Endothelial cell (in vitro differentiated cells): Measurements from ENCODE around the gene OVOL1. TPM values are rescaled to one million over a fixed set of nuclear protein-coding genes. Genes with fewer than 3 reads are reported as not detected.

ENCODE experiments used
- DNase-seq: peaks from one replicate; pipeline ENCODE4 v3.0.0; 2021; ENCODE audit warnings: low spot score
- H3K27ac Mint-ChIP-seq: one replicate; pipeline ENCODE4 v1.8.0; 2021; ENCODE audit warnings: mixed read lengths, inconsistent platforms; ENCODE audit not compliant: unreplicated experiment
- H3K27me3 Mint-ChIP-seq: one replicate; pipeline ENCODE4 v1.8.0; 2021; ENCODE audit warnings: mild to moderate bottlenecking, moderate library complexity, mixed read lengths, inconsistent platforms; ENCODE audit not compliant: unreplicated experiment
- H3K36me3 Mint-ChIP-seq: one replicate; pipeline ENCODE4 v1.8.0; 2021; ENCODE audit warnings: mild to moderate bottlenecking, low read depth, mixed read lengths, inconsistent platforms; ENCODE audit not compliant: unreplicated experiment
- H3K4me1 Mint-ChIP-seq: one replicate; pipeline ENCODE4 v1.8.0; 2021; ENCODE audit warnings: mild to moderate bottlenecking, mixed read lengths, inconsistent platforms; ENCODE audit not compliant: unreplicated experiment
- H3K4me3 Mint-ChIP-seq: one replicate; pipeline ENCODE4 v1.8.0; 2021; ENCODE audit warnings: mild to moderate bottlenecking, mixed read lengths, inconsistent platforms; ENCODE audit not compliant: unreplicated experiment
- H3K9me3 Mint-ChIP-seq: one replicate; pipeline ENCODE4 v1.8.0; 2021; ENCODE audit warnings: mixed read lengths, inconsistent platforms; ENCODE audit not compliant: unreplicated experiment
- total RNA-seq: library from RNA; stranded (reverse); fragmentation: NEBNext Ultra II Directional; extraction: Animal tissue kit (Norgen Biotek cat#: 25700); gene quantifications from one replicate; pipeline ENCODE4 v1.2.1, GENCODE V29; 2021; ENCODE audit not compliant: unreplicated experiment
- TF ChIP-seq, protein P1 (sequence below): fragments of 200-600 bp; sonication (generic); IDR thresholded peaks from one replicate; pipeline ENCODE4 v1.5.0; 2021; ENCODE audit warnings: antibody characterized with exemption; ENCODE audit not compliant: unreplicated experiment

Gene OVOL1
- total RNA-seq, 1 donor from 2014 or later, result not detected

- no peak for DNase-seq
- H3K36me3 Mint-ChIP-seq, result no peaks in the 10 kb centered on the region
- H3K4me1 Mint-ChIP-seq, result no peaks in the 10 kb centered on the region
- no peak overlapping the region for H3K4me3 Mint-ChIP-seq
- peaks cover 6% of the 10 kb centered on the region for H3K27me3 Mint-ChIP-seq
- no peaks in the 10 kb centered on the region for H3K9me3 Mint-ChIP-seq
- TF ChIP-seq, protein P1, sequence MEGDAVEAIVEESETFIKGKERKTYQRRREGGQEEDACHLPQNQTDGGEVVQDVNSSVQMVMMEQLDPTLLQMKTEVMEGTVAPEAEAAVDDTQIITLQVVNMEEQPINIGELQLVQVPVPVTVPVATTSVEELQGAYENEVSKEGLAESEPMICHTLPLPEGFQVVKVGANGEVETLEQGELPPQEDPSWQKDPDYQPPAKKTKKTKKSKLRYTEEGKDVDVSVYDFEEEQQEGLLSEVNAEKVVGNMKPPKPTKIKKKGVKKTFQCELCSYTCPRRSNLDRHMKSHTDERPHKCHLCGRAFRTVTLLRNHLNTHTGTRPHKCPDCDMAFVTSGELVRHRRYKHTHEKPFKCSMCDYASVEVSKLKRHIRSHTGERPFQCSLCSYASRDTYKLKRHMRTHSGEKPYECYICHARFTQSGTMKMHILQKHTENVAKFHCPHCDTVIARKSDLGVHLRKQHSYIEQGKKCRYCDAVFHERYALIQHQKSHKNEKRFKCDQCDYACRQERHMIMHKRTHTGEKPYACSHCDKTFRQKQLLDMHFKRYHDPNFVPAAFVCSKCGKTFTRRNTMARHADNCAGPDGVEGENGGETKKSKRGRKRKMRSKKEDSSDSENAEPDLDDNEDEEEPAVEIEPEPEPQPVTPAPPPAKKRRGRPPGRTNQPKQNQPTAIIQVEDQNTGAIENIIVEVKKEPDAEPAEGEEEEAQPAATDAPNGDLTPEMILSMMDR, result no peak
- H3K27ac Mint-ChIP-seq, result no peak overlapping the region
Measured at GRCh38 chr11:65809496-65809895, 22.6 kb downstream of the OVOL1 start.

GRCh38 chr11:65810046-65810868, 23.4 kb downstream of the OVOL1 start:
- H3K27me3 Mint-ChIP-seq, result peaks cover 6% of the 10 kb centered on the region
- TF ChIP-seq, protein P1, result no peak
- no peak for DNase-seq
- no peaks in the 10 kb centered on the region for H3K4me1 Mint-ChIP-seq
- H3K36me3 Mint-ChIP-seq, result no peaks in the 10 kb centered on the region
- no peaks in the 10 kb centered on the region for H3K9me3 Mint-ChIP-seq
- no peak overlapping the region for H3K27ac Mint-ChIP-seq
- H3K4me3 Mint-ChIP-seq, result no peak overlapping the region

GRCh38 chr11:65811764-65812475, 25.1 kb downstream of the OVOL1 start:
- TF ChIP-seq, protein P1, result no peak
- Mint-ChIP-seq H3K4me1 (no peaks in the 10 kb centered on the region), H3K36me3 (no peaks in the 10 kb centered on the region), H3K4me3 (no peak overlapping the region), H3K27me3 (peaks cover 6% of the 10 kb centered on the region), H3K9me3 (no peaks in the 10 kb centered on the region), H3K27ac (no peak overlapping the region)
- DNase-seq, result no peak

DNA sequence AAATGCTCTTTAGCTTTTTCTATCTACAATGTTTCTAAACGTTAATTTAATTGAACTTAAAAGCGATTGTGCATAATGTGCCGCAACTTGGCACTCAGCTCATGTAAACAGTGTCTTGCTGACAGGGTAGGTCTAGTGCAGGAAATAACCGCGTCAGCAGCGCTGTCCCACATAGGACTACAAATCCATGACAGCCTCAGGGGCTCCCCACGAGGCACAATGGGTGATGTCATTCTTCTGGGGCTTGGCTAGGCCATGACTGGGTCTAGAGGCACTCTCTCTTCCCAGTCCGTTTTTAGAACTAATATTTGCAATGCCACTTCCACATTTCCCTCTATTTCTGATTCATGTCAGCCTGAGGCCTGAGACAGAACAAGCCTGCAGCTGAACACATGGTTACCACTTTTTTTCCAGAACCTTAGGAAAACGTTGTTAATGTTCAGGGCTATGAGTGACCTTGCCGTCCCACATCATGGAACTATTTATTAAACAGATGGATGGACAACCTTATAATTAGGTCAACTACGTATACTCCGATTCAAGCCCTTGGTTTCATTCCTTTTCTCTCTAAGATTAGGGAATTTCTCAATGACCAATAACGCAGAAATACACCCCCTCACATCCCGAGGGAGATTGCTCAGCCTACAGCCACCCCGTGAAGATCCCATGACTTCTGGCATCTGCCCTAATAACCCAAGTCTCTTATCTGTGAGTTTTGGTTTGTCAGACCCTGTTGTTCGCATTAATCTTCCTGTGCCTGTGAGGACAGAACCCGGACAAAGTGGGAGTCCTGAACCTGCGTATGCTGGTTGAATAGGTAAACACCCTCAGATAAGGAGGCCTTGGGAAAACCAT, 27.5 kb downstream of the OVOL1 start:
- H3K4me3 Mint-ChIP-seq, result no peak overlapping the region
- H3K27ac Mint-ChIP-seq, result no peak overlapping the region
- peaks cover 6% of the 10 kb centered on the region for H3K27me3 Mint-ChIP-seq

More for the DNA sequence above, 27.5 kb downstream of the OVOL1 start:
- DNase-seq, result no peak
- H3K4me1 Mint-ChIP-seq, result no peaks in the 10 kb centered on the region
- no peaks in the 10 kb centered on the region for H3K36me3 Mint-ChIP-seq
- TF ChIP-seq, protein P1, result no peak
- H3K9me3 Mint-ChIP-seq, result no peaks in the 10 kb centered on the region
